ENCODE results near the gene SLC17A8. TPM values are rescaled to one million over a fixed set of nuclear protein-coding genes. Genes with fewer than 3 reads are reported as not detected.

The SLC17A8 gene
- polyA plus RNA-seq, 1 donor from 2014 or later: not detected

DNA sequence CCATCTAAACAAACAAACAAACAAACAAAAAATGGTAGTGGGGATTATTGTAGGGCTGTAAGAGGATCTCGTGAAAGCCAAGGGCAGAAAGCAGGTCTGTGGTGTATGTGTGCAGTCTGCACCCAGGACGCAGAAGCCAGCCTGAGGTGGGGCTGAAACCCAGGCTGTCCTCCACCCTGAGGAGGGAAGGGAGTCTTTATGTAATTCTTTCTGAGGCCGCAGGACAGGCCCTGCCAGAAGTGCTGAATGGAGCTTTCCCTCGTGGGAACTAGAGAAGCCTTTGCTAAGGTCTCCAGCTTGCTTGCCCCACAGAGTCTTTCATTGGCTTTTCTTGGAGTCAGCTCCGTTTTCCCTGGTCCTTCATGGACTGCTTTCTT lies 27.7 kb downstream of the SLC17A8 start:
- H3K4me1 Mint-ChIP-seq: no peaks in the 10 kb centered on the region
- H3K9me3 Mint-ChIP-seq: peaks cover 0 to 5% (median 0%) of the 10 kb centered on the region in 3 donors
- H3K36me3 Mint-ChIP-seq: no peaks in the 10 kb centered on the region
- H3K27ac Mint-ChIP-seq: no peak overlapping the region
- H3K27me3 Mint-ChIP-seq: no peaks in the 10 kb centered on the region
- H3K4me3 Mint-ChIP-seq: no peak overlapping the region

DNA sequence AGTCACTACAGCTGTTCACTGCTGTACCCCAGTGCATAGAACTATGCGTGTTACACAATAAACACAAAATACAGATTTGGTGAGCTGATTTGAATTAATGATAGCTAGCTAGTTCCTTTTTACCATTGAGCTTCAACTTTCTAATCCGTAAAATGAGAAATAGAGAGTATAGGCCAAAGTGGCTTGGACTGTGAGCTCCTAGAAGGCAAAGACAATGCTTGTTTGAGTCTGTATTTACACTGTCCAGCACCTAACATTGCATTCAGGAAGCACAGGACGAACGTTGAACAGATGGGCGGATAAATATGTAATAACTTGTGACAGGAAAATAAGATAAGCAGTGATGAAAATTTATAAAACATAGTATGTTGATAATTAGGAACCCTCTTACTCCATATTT lies 31.5 kb downstream of the SLC17A8 start:
- Mint-ChIP-seq H3K9me3 (peaks cover 0 to 5% (median 3%) of the 10 kb centered on the region in 3 donors), H3K36me3 (no peaks in the 10 kb centered on the region), H3K4me1 (no peaks in the 10 kb centered on the region), H3K27me3 (no peaks in the 10 kb centered on the region), H3K27ac (no peak overlapping the region), H3K4me3 (no peak overlapping the region)

DNA sequence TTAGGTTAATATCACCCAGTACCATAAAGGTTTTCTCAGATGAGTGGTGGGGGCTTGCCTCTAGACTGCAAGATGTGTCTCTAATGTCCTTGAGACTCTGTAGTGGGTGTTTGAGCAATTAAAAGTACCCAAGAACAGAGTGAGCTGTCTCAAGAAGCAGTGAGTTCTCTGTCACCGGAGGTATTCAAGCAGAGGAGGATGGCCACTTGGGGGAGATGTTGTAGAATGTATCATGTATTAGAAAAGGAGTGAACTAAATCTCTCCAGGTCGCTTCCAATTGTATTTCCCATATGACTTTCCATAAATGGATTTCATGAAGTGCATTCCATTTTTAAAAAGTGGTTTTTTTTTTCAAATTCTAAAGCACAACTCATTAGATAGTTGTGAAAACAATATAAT lies 35.0 kb downstream of the SLC17A8 start:
- Mint-ChIP-seq H3K36me3 (no peaks in the 10 kb centered on the region), H3K9me3 (peaks cover 0 to 4% (median 3%) of the 10 kb centered on the region in 3 donors), H3K4me3 (no peak overlapping the region), H3K27ac (no peak overlapping the region), H3K27me3 (no peaks in the 10 kb centered on the region), H3K4me1 (no peaks in the 10 kb centered on the region)

DNA sequence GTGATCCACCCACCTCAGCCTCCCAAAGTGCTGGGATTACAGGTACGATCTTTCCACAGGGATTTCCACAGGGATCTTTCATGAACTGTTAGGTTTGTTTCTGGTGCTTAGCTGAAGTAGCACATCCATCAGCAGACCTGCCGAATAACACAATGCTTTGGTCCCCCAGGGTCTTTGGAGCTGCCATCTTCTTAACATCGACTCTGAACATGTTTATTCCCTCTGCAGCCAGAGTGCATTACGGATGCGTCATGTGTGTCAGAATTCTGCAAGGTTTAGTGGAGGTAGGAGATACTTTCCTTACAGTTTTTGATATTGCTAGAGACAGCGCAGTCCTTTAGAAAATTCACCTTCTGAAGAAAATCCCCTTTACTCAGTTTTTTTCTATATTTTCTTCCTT lies 36.3 kb downstream of the SLC17A8 start:
- Mint-ChIP-seq H3K36me3 (no peaks in the 10 kb centered on the region), H3K27ac (no peak overlapping the region)

DNA sequence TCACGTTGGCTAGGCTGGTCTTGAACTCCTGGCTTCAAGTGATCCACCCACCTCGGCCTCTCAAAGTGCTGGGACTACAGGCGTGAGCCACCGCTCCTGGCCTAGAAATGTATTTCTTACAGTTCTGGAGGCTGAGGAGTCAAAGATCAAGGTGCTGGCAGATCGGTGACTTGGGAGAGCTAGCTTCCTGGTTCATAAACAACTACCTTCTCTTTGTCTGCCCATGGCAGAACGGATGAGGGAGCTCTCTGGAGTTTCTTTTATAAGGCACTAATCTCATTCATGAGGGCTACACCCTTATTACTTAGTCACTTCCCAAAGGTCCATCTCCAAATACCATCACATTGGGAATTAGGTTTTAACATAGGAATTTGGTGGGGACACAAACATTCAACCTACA lies 38.9 kb downstream of the SLC17A8 start:
- H3K4me3 Mint-ChIP-seq: no peak overlapping the region
- H3K4me1 Mint-ChIP-seq: no peaks in the 10 kb centered on the region
- peaks cover 0 to 4% (median 0%) of the 10 kb centered on the region in 3 donors for H3K9me3 Mint-ChIP-seq
- no peaks in the 10 kb centered on the region for H3K36me3 Mint-ChIP-seq
- H3K27ac Mint-ChIP-seq: no peak overlapping the region
- no peaks in the 10 kb centered on the region for H3K27me3 Mint-ChIP-seq

More for the DNA sequence above, 36.3 kb downstream of the SLC17A8 start:
- no peaks in the 10 kb centered on the region for H3K27me3 Mint-ChIP-seq
- H3K4me3 Mint-ChIP-seq: no peak overlapping the region
- H3K4me1 Mint-ChIP-seq: no peaks in the 10 kb centered on the region
- peaks cover 0 to 4% (median 0%) of the 10 kb centered on the region in 3 donors for H3K9me3 Mint-ChIP-seq

DNA sequence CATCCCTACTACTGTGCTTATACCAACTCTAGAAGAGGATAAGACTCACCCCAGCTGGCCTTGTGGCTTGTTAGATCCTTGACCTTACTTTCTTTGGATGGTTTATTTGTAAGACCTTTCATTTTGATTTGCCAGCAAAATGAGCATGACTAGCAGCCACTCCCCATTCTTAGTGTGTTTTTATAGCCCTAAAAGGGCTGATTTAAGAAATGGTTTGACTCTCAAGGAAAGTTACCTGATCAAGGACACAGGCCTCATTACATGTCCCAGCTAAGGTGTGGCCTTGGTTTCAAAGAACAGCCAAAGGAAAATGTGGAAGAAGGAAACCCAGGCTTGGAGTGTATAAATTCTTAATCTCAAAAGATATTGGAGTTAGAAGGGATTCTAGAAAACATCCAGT lies 41.4 kb downstream of the SLC17A8 start:
- Mint-ChIP-seq H3K27ac (no peak overlapping the region), H3K27me3 (no peaks in the 10 kb centered on the region), H3K4me3 (no peak overlapping the region)

DNA sequence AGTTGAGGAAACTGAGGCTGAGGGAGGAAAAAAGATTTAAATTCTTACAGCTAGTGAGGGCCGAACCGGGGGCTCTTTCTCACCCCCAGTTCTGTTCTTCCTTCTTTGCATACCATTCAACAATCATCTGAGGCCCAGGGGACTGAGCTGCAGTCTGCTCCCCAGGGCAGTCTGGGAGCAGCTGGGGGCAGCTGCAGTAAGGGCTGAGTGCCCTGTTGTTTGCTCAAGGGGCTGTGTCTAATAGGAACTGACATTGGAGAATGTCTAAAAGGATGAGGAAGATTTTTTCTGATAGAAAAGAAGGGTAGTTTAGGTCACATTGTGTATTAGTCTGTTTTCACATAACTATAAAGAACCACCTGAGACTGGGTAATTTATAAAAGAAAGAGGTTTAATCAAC lies 42.2 kb downstream of the SLC17A8 start:
- Mint-ChIP-seq H3K9me3 (peaks cover 0 to under 1% (median 0%) of the 10 kb centered on the region in 3 donors), H3K27ac (no peak overlapping the region), H3K27me3 (no peaks in the 10 kb centered on the region), H3K36me3 (no peaks in the 10 kb centered on the region), H3K4me3 (no peak overlapping the region), H3K4me1 (no peaks in the 10 kb centered on the region)

More for the DNA sequence above, 41.4 kb downstream of the SLC17A8 start:
- Mint-ChIP-seq H3K4me1 (no peaks in the 10 kb centered on the region), H3K36me3 (no peaks in the 10 kb centered on the region), H3K9me3 (peaks cover 0 to 2% (median 0%) of the 10 kb centered on the region in 3 donors)

DNA sequence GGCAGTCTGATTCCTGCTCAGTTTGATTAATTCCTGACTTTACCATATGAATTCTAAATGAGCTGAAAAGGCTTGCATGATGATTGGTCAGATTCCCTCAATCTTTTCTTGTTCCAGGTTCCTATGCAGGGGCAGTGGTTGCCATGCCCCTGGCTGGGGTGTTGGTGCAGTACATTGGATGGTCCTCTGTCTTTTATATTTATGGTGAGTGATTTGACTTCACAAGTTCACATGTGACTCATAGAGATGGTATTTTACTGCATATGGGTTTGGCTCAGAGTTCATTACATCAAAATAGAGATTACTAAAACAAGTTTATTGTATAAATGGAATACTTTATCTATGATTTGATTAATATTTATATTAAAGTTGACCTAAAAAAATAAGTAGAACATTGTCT lies 44.8 kb downstream of the SLC17A8 start:
- Mint-ChIP-seq H3K4me3 (no peak overlapping the region), H3K36me3 (no peaks in the 10 kb centered on the region), H3K27me3 (peaks cover 2% of the 10 kb centered on the region)

DNA sequence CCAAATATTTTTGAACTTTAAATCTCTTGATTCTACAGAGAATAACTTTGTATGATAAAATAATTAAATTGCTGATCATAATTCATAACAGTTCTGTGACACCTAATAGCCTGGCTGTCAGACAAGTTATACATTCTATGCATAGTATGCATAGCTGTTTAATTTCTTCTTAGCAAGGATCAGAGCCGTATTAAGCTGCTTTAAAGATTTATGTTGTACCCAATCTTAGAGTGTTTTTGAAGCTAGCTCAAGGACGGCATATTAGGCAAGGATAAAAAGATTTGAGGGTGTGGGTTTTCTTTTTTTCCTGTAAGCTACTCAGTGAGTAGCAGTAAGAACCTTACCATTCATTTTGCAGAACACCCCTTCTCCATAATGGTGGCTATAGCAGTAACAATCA lies 45.9 kb downstream of the SLC17A8 start:
- Mint-ChIP-seq H3K9me3 (peaks cover 0 to 2% (median 0%) of the 10 kb centered on the region in 3 donors), H3K4me1 (no peaks in the 10 kb centered on the region), H3K36me3 (no peaks in the 10 kb centered on the region), H3K27ac (no peak overlapping the region), H3K4me3 (no peak overlapping the region), H3K27me3 (peaks cover 3% of the 10 kb centered on the region)

More for the DNA sequence above, 44.8 kb downstream of the SLC17A8 start:
- H3K27ac Mint-ChIP-seq: no peak overlapping the region
- H3K9me3 Mint-ChIP-seq: peaks cover 0 to 2% (median 0%) of the 10 kb centered on the region in 3 donors
- H3K4me1 Mint-ChIP-seq: no peaks in the 10 kb centered on the region

DNA sequence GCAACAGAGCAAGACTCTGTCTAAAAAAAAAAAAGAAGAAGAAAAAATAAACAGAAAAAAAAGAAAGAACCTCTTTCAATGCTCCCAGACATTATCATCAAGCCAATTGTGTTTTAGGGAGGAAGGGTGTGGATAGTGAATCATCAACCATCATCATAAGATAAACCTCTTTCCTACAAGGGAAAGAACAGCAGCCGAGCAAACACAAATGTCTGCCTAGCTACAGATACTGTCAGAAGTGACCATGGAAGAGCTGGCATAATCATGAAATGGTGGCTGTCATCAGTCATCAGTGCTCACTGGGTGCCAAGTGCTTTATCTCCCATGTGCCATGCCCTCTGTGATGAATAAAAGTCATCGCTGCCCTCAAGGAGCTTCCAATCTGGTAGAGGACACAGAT lies 46.6 kb downstream of the SLC17A8 start:
- Mint-ChIP-seq H3K4me3 (no peak overlapping the region), H3K9me3 (peaks cover 0 to 2% (median 0%) of the 10 kb centered on the region in 3 donors), H3K4me1 (no peaks in the 10 kb centered on the region), H3K27ac (no peak overlapping the region), H3K27me3 (peaks cover 3% of the 10 kb centered on the region), H3K36me3 (no peaks in the 10 kb centered on the region)

DNA sequence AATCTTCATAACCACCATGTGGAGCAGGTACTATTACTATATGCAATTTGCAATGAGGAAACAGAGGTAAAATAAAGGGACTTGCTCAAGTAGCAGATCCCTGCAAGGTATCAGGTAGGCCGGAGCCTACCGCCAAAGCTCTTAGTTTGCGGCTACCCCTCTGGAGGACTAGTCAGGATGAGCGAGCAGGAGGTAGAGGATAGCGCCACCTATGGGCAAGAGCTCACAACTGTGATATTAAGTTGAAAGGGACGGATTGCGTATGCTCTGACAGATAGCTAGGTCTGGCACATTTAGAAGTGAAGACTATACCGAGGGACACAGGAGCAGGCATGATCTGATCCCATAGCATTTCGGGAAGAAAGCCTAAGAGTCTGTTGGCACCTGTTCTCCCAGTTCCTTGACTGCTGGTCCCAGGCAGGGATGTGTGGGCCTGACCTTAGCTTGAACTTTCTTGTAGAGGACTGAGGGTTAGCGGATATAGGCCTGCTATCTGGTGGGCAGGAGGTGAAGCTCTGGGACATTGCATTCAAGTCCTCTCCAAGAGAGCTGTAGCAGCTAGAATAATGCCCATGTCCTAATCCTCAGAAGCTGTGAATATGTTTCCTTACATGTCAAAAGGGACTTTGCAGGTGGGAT lies 48.0 kb downstream of the SLC17A8 start:
- Mint-ChIP-seq H3K27ac (no peak overlapping the region), H3K36me3 (no peaks in the 10 kb centered on the region), H3K9me3 (peaks cover 0 to 2% (median 0%) of the 10 kb centered on the region in 3 donors), H3K4me3 (no peak overlapping the region), H3K27me3 (peaks cover 10% of the 10 kb centered on the region), H3K4me1 (no peaks in the 10 kb centered on the region)

DNA sequence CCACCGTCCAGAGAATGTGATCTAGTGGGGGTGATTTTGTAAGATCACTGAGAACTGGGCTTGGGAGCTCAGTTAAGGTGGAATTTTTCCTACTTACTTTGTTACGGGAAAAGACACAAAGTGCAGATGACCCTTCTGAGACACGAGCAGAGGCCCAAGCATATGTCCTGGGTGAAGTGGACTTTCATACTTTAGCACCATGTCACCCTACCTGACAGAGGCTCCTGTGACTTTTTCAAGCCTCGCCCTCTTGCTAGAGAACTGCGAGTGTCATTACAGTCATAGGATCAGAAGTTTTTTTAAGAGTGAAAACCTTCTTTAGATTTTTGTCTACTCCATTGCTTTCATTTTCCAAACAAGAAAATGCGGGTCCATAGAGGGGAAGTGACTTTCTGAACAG lies 56.1 kb downstream of the SLC17A8 start:
- H3K4me3 Mint-ChIP-seq: no peak overlapping the region
- no peaks in the 10 kb centered on the region for H3K36me3 Mint-ChIP-seq
- H3K27me3 Mint-ChIP-seq: peaks cover 13% of the 10 kb centered on the region
- no peak overlapping the region for H3K27ac Mint-ChIP-seq
- H3K9me3 Mint-ChIP-seq: no peaks in the 10 kb centered on the region
- no peaks in the 10 kb centered on the region for H3K4me1 Mint-ChIP-seq

DNA sequence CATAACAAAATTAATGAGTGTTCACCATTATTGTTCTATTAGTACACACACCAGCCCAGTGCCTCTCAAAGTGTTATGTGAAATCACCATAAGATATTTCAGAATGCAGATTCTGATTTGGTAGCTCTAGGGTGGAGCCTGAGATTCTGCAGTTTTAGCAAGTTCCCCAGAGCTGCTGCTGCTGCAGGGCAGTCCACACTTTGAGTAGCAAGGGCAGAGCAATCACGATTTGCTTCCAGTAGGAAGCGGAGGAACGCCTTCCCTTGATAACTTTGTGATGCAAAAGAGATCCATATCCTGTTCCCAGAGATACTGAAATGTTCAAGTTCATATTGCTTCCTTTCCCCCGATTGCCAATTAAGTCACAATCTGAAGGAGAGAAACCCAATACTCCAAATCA lies 57.9 kb downstream of the SLC17A8 start:
- Mint-ChIP-seq H3K4me3 (no peak overlapping the region), H3K9me3 (no peaks in the 10 kb centered on the region), H3K27ac (no peak overlapping the region), H3K27me3 (peaks cover 7% of the 10 kb centered on the region), H3K4me1 (no peaks in the 10 kb centered on the region), H3K36me3 (no peaks in the 10 kb centered on the region)

DNA sequence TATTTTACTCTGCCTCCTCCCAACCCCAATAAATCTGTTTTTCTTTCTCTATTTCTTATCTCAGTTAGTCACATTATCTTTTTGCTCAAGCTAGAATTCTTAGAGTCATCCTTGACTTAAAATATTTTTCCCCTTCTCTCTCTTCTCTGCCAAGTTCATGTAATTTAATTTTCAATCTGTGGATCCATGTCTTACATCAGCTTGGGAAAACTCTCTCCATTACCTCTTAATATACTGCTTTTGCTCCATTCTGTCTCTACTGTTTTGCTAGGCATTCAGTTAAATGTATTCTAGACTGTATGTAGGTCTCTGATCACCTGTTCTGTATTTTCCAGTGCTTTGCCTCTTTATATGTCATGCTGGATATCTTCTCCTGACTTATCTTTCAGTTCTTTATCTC lies 65.8 kb downstream of the SLC17A8 start:
- peaks cover 9% of the 10 kb centered on the region for H3K27me3 Mint-ChIP-seq
- peak overlapping the region in 1 of 4 donors; percentile 23 for H3K4me3 Mint-ChIP-seq
- H3K4me1 Mint-ChIP-seq: peaks cover 0 to 2% (median 0%) of the 10 kb centered on the region in 3 donors
- H3K9me3 Mint-ChIP-seq: peaks cover 2 to 11% (median 4%) of the 10 kb centered on the region in 3 donors
- no peak overlapping the region for H3K27ac Mint-ChIP-seq
- H3K36me3 Mint-ChIP-seq: no peaks in the 10 kb centered on the region

DNA sequence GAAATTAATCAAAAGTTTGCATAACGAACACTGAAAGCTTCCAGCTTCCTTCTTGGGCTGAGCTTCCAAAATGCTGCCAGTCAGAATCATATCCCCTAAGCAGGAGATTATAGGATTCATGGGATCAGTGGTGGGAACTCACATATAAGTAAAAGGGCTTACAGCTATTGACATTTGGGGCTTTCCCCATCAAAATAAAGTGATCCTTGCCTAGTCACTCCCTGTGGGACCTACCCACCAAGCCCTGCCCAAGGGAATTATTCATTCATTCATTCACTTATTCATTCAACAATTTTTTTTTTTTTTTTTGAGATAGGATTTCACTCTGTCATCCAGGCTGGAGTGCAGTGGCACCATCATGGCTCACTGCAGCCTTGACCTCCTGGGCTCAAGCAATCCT lies 69.3 kb downstream of the SLC17A8 start:
- Mint-ChIP-seq H3K4me1 (peaks cover 0 to 2% (median 0%) of the 10 kb centered on the region in 3 donors), H3K27ac (no peak overlapping the region), H3K36me3 (peaks cover 2% of the 10 kb centered on the region), H3K9me3 (peaks cover 3 to 20% (median 5%) of the 10 kb centered on the region in 3 donors), H3K4me3 (no peak overlapping the region), H3K27me3 (peaks cover 9% of the 10 kb centered on the region)

DNA sequence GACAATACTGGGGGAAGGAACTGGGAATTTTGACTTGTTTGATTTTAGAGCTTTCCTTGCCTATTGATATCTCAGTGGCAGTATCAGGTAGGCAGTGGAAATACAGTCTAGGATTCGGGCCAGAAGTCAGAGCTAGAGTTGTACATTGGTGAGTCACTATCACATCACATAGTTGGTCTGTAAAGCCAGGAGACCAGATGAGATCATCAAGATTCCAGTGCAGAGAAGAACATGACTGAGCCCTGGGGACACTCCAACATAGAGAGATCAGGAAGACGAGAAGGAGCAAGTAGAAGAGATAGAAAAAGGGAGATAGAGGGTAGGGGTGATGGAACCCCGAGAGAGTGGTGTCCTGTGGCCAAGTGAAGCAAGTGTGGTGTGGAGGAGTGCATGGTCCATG lies 70.2 kb downstream of the SLC17A8 start:
- H3K9me3 Mint-ChIP-seq: peaks cover 3 to 20% (median 5%) of the 10 kb centered on the region in 3 donors
- H3K27me3 Mint-ChIP-seq: peaks cover 9% of the 10 kb centered on the region
- H3K4me1 Mint-ChIP-seq: peaks cover 0 to 2% (median 0%) of the 10 kb centered on the region in 3 donors
- no peak overlapping the region for H3K4me3 Mint-ChIP-seq
- H3K36me3 Mint-ChIP-seq: peaks cover 2% of the 10 kb centered on the region
- no peak overlapping the region for H3K27ac Mint-ChIP-seq
